MM.1S (cell line): ENCODE data around the gene MKLN1.

Experiments used
- CTCF ChIP-seq: fragments of 300-600 bp; sonication (generic); IDR thresholded peaks from 2 replicates; pipeline ENCODE4 v1.5.1; 2016; ENCODE audit warnings: antibody characterized with exemption, low read length, mixed read lengths
- EZH2phosphoT487 ChIP-seq: fragments of 300-600 bp; sonication (generic); IDR thresholded peaks from 2 replicates; pipeline ENCODE4 v1.6.1; 2018; ENCODE audit warnings: antibody characterized with exemption, low read length

DNA sequence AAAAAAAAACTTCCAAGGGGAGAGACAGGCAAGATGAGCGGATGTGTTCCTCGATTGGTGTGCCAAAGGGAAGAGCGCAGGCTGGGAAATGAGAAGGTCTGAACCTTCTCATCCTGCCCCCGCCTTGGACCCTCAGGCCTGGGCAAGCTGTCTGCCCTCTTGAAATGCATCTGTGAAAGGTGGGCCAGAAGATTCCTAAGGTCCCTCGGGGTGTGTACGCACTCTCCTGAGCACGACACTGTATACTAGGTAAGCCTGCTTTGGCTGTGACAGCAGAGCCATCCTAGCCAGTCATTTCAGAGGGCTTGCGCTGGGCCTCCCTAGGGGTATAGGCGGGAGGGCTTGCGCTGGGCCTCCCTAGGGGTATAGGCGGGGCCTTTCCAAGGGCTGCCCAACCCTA lies 201.9 kb downstream of the MKLN1 start:
- no peak for TF ChIP-seq CTCF
- no peak for TF ChIP-seq EZH2phosphoT487
